Mesodermal cell (in vitro differentiated cells): Measurements from ENCODE around the gene CCDC102A.

Experiments used
- H3K27ac ChIP-seq: 2 replicates; pipeline ENCODE4 v1.7.0; 2013; ENCODE audit warnings: mild to moderate bottlenecking, low read depth, low read length, moderate library complexity; ENCODE audit not compliant: severe bottlenecking
- H3K36me3 ChIP-seq: 2 replicates; pipeline ENCODE4 v1.7.1; 2013; ENCODE audit warnings: mild to moderate bottlenecking, low read length, moderate library complexity; ENCODE audit not compliant: control insufficient read depth, insufficient read depth
- H3K4me1 ChIP-seq: one replicate; pipeline ENCODE4 v1.7.1; 2013; ENCODE audit warnings: mild to moderate bottlenecking, low read length; ENCODE audit not compliant: insufficient read depth, control insufficient read depth, poor library complexity, severe bottlenecking
- H3K4me3 ChIP-seq: 2 replicates; pipeline ENCODE4 v1.7.0; 2013; ENCODE audit warnings: low read length, control low read depth, mild to moderate bottlenecking; ENCODE audit not compliant: insufficient read depth, poor library complexity, severe bottlenecking; ENCODE audit errors: extremely low read depth
- H3K9me3 ChIP-seq: 2 replicates; pipeline ENCODE4 v1.7.1; 2013; ENCODE audit warnings: mild to moderate bottlenecking, low read length, moderate library complexity; ENCODE audit not compliant: control insufficient read depth
- WGBS, 2 experiments: methylation state at CpG; one replicate each; pipeline ENCODE4 v1.1.5; 2013; ENCODE audit warnings: missing lambda C conversion rate in 2 of 2; ENCODE audit not compliant: insufficient coverage in 2 of 2; 5-methylcytosine and 5-hydroxymethylcytosine counted together

Gene CCDC102A

GRCh38 chr16:57529391-57530103 is 6.8 kb downstream of the CCDC102A start:
- Histone ChIP-seq H3K9me3 (no peaks in the 10 kb centered on the region), H3K4me3 (no peak overlapping the region), H3K36me3 (no peaks in the 10 kb centered on the region), H3K4me1 (peaks cover 58% of the 10 kb centered on the region), H3K27ac (no peak overlapping the region)
- WGBS, 2 experiments, result 80 to 81% methylated on average over 11 to 13 of the region's 14 CpGs

- 36 to 38% methylated on average over 98 to 125 of the region's 126 CpGs for WGBS, 2 experiments
- Histone ChIP-seq H3K4me3 (no peak overlapping the region), H3K36me3 (no peaks in the 10 kb centered on the region), H3K9me3 (no peaks in the 10 kb centered on the region), H3K27ac (no peak overlapping the region), H3K4me1 (peaks cover 52% of the 10 kb centered on the region)
These were observed 7.6 kb downstream of the CCDC102A start for GRCh38 chr16:57528499-57529390.

- H3K4me1 ChIP-seq, result peaks cover 42% of the 10 kb centered on the region
- no peak overlapping the region for H3K27ac ChIP-seq
- no peak overlapping the region for H3K4me3 ChIP-seq
- no peaks in the 10 kb centered on the region for H3K9me3 ChIP-seq
- no peaks in the 10 kb centered on the region for H3K36me3 ChIP-seq
- 95 to 96% methylated on average over 17 to 18 of the region's 19 CpGs for WGBS, 2 experiments
These were observed 8.6 kb downstream of the CCDC102A start for GRCh38 chr16:57527610-57528360.

- peaks cover 2% of the 10 kb centered on the region for H3K36me3 ChIP-seq
These were observed 9.3 kb downstream of the CCDC102A start for GRCh38 chr16:57527027-57527426.

GRCh38 chr16:57526498-57526897 is 9.9 kb downstream of the CCDC102A start:
- Histone ChIP-seq H3K36me3 (peaks cover 2% of the 10 kb centered on the region), H3K27ac (no peak overlapping the region), H3K9me3 (no peaks in the 10 kb centered on the region), H3K4me1 (peaks cover 31% of the 10 kb centered on the region), H3K4me3 (no peak overlapping the region)
- WGBS, 2 experiments, result 90 to 98% methylated on average over 4 to 6 of the region's 6 CpGs

More at GRCh38 chr16:57527027-57527426, 9.3 kb downstream of the CCDC102A start:
- no peak overlapping the region for H3K4me3 ChIP-seq
- H3K4me1 ChIP-seq, result peaks cover 35% of the 10 kb centered on the region
- no peaks in the 10 kb centered on the region for H3K9me3 ChIP-seq
- H3K27ac ChIP-seq, result no peak overlapping the region
- 89 to 100% methylated on average over 2 to 4 of the region's 4 CpGs for WGBS, 2 experiments

- 84 to 89% methylated on average over 17 to 18 of the region's 18 CpGs for WGBS, 2 experiments
- H3K4me1 ChIP-seq, result peaks cover 23% of the 10 kb centered on the region
- H3K36me3 ChIP-seq, result peaks cover 2% of the 10 kb centered on the region
- no peaks in the 10 kb centered on the region for H3K9me3 ChIP-seq
- no peak overlapping the region for H3K4me3 ChIP-seq
- no peak overlapping the region for H3K27ac ChIP-seq
These were observed 10.6 kb downstream of the CCDC102A start for GRCh38 chr16:57525761-57526160.

GRCh38 chr16:57522960-57523359 is 13.4 kb downstream of the CCDC102A start:
- H3K9me3 ChIP-seq, result no peaks in the 10 kb centered on the region
- WGBS, 2 experiments, result 94 to 98% methylated on average over 6 of the region's 8 CpGs
- peaks cover 3% of the 10 kb centered on the region for H3K36me3 ChIP-seq
- no peak overlapping the region for H3K4me3 ChIP-seq
- no peak overlapping the region for H3K27ac ChIP-seq
- H3K4me1 ChIP-seq, result peaks cover 13% of the 10 kb centered on the region

GRCh38 chr16:57519796-57520360 is 16.5 kb downstream of the CCDC102A start:
- 43% methylated on average over 9 to 10 of the region's 10 CpGs for whole genome bisulfite sequencing, 2 experiments
- Histone ChIP-seq H3K27ac (no peak overlapping the region), H3K9me3 (no peaks in the 10 kb centered on the region), H3K4me1 (peaks cover 8% of the 10 kb centered on the region), H3K4me3 (no peak overlapping the region), H3K36me3 (peaks cover 16% of the 10 kb centered on the region)

GRCh38 chr16:57518922-57519321 is 17.4 kb downstream of the CCDC102A start:
- Histone ChIP-seq H3K27ac (no peak overlapping the region), H3K36me3 (peaks cover 19% of the 10 kb centered on the region), H3K9me3 (no peaks in the 10 kb centered on the region), H3K4me3 (no peak overlapping the region), H3K4me1 (peaks cover 16% of the 10 kb centered on the region)
- 91 to 93% methylated on average over 6 of the region's 6 CpGs for WGBS, 2 experiments

GRCh38 chr16:57518520-57518919 is 17.9 kb downstream of the CCDC102A start:
- Histone ChIP-seq H3K9me3 (no peaks in the 10 kb centered on the region), H3K27ac (no peak overlapping the region), H3K36me3 (peaks cover 20% of the 10 kb centered on the region), H3K4me3 (no peak overlapping the region), H3K4me1 (peaks cover 16% of the 10 kb centered on the region)
- 93 to 95% methylated on average over 13 of the region's 13 CpGs for WGBS, 2 experiments
